Stimulated activated CD4-positive, alpha-beta T cell treated with anti-CD3 and anti-CD28 coated beads, Interleukin-12 subunit alpha, Interleukin-12 subunit beta, amount 100 ng/mL, for 24 hours (primary cell): Measurements from ENCODE around the gene FASN.

Experiments used
- DNase-seq, 2 experiments: peaks; one replicate each; pipeline ENCODE4 v3.0.0-alpha.2; 2020; ENCODE audit warnings: low read depth in 2 of 2

FASN gene

DNA sequence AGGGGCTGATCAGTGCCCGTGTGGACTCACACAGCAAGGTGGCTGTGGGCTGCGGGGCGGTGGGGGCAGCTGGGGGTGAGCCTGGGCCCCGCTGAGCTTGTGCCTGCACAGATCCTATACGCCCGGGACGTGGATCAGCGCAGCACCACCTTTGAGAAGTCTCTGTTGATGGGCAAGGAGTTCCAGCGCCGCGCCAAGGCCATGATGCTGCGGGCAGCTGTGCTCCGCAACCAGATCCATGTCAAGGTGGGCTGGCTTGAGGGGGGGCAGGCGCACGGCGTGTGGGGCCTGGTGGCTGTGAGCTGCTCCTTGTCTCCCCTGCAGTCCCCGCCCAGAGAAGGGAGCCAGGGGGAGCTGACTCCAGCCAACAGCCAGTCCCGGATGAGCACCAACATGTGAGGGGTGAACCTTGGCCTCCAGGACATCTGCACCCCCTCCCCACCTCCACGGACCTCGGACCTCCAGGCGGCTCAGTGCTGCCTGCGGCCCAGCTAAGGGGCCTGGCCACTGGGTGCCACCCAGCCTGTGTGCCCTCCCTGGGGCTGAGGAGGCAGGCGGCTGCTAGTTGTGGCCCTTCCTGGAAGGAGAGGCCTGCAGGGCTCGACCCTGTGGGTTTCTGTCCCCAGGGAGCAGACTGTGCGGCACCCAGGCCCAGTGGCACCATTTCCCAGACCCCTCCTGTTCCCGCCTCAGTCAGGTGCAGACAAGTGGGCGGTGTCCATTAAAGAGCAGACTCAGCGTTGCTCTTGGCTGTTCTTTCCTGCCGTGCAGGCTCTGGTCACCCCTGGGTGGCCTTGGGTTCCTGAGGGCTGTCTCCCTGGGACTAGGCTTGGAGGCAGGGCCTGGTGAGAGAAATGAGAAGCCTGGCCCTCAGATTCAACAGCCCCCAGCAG is 41.1 kb downstream of the FASN start:
- no peak for DNase-seq

GRCh38 chr17:82055965-82056728 is 41.9 kb downstream of the FASN start:
- DNase-seq, result no peak

- no peak for DNase-seq
These were observed 42.7 kb downstream of the FASN start for GRCh38 chr17:82055023-82055964.

GRCh38 chr17:82054351-82055022 is 43.5 kb downstream of the FASN start:
- no peak for DNase-seq

DNA sequence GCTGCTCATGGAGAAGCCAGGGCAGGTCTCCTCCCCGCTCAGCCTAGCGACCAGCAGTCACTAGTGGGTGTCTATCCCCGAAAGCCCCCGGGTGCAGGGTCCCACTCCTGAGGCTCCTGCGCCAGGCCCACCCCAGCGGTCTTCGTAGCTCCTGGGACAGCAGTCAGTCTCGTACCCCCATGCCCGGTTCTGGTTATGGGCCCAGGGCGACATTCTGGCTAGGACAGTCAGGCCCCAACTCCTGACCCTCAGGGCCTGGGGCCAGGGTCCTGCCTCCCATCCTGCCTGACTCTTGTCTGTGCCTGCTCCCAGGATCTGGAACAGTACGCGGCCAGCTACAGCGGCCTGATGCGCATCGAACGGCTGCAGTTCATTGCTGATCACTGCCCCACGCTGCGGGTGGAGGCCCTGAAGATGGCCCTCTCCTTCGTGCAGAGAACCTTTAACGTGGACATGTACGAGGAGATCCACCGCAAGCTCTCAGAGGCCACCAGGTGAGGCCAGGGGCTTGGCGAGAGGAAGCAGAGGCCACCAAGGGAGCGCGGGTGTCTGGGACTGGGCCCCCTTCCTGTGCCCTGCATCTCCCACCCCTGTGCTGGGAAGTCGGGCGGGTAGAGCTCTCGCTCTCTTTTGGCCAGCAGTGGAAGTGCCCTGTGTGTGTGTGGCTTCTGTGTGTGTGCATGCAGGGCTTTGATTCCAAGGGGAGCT is 44.3 kb downstream of the FASN start:
- DNase-seq, result no peak

DNA sequence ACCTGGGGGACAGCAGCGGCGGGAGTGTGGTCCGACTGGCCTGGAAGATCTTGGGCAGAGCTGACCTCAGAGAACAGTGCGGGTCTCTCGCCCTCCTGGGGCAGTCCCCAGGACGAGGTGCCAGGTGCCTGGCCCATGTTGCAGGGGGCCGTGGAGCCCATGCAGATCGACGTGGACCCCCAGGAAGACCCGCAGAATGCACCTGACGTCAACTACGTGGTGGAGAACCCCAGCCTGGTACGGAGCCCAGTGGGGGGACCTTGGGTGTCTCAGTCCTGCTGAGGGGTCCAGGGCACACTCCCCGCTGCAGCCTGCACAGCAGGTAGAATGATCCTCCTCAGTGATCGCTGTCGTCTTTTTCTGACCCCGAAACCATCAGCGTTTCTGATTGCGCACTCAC is 44.9 kb downstream of the FASN start:
- no peak for DNase-seq

GRCh38 chr17:82052638-82053059 is 45.4 kb downstream of the FASN start:
- no peak for DNase-seq

GRCh38 chr17:82051776-82052637 is 46.0 kb downstream of the FASN start, which contains the start of the genes GPS1 and RFNG:
Gene GPS1 (plus strand): TSS chr17:82051898. CDS start chr17:82051932, 34 bp downstream.
Gene RFNG (minus strand): TSS chr17:82051811. CDS start chr17:82051766, 45 bp downstream.
- DNase-seq, result peak; percentile 68 to 80

GRCh38 chr17:82050761-82051641 is 47.0 kb downstream of the FASN start:
- DNase-seq, result no peak

- DNase-seq, result no peak
These were observed 47.8 kb downstream of the FASN start for GRCh38 chr17:82050152-82050760.

GRCh38 chr17:82049521-82049971 is 48.5 kb downstream of the FASN start:
- DNase-seq, result no peak

DNA sequence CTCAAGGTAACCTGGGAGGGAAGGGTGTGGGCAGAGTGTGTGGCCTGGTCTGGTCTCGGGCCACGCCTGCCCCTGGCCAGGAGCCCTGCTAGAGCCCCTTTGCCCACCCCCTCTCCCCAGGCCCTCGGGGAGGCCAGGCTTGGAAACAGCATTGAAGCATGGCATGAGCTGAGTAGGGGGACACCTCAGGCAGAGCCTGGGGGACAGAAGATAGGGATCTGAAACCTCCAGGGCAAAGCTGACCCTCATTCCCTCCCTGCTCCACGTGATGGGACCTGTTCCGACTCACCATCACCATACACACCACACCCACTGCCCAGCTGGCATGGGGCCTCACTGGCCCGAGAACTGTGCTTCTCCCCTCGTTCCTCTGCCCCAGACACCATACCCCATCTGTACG is 48.9 kb downstream of the FASN start:
- no peak for DNase-seq

DNA sequence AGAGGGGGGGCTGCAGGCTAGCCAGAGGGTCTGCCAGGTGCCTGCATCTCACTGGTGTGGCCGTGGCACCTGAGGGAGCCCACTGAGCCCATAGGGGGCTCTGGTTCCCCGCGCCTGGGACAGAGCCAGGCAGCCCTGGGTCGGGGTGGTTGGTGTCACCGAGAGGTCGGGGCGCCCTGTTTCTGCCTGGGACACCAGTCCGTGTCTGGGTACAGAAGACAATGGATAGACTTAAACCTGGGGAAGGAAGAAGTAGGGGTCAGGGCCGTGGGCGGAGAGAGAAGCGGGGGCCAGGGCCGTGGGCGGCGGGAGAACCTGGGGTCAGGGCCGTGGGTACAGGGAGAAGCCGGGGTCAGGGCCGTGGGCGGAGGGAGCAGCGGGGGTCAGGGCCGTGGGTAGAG is 49.5 kb downstream of the FASN start:
- no peak for DNase-seq

DNA sequence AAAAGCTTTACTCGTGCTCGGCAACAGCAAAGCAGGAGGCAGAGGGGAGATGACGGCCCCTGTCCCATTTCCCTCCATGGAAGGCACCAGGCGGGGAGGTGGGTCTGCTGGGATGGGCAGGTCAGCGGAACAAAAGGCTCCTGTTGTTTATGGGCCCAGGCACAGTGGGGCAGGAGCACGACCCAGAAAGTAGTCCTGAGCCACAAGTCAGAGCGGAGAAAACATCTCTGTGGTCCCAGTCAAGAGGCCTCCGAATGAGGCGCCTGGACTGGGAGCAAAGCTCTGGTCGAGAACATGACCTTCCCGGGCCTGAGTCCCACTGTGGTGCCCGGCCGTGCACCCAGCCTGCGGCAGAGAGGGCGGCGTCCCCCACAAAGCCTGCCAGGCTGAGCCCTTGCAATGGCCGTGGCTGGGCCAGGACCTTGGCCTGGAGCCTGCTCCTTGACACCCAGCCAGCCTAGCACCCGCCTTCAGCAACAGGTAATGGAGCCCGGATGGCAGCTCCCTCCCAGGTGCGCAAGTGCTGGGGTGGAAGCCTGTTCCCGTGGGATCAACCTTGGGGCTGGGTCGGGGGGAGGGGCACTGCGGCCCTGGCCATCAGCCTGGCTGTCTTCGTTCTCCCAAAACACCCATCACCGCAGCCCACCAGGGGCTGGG is 50.0 kb downstream of the FASN start:
- no peak for DNase-seq

DNA sequence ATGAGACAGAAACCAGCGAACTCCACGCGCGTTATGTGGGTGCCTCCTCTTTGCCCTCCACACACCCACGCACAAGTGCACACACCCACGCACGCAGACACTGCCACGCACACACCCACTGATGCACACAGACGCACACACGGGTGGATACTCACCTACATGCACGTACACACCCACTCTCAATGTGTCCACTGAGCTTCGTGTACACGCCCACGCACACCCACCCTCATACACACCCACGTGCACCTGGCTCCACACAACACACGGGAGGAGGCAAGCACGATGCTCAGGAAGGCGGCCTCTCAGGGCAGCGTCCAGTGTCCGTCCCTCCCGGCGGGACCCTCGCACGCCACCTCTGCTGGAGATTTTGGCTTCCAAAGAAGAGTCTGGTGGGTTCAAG is 50.7 kb downstream of the FASN start:
- no peak for DNase-seq

GRCh38 chr17:82046903-82047302 is 51.1 kb downstream of the FASN start:
- DNase-seq, result no peak

DNA sequence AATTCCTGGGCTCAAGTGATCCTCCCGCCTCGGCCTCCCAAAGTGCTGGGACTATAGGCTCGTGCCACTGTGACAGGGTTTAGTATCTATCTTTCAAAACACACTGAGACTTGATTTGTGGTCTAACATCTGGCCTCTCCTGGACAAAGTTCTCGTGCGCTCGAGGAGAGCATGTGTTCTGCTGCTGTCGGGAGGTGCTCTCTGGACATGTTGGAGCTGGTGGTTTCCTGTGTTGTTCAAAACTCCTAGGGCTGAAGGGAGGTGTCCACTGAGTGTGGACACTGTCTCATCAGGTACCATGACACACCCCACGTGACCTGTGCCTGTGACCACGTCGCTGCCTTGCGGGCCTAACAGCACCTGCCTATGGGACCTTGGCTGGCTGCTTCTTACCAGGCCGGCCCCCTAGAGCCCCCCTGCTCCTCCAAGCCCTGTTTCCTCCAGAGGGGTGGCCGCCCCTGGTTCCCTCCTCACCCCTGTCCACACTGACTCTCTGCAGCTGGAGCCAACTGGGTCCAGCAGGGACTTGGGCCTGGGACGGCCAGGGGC is 52.0 kb downstream of the FASN start:
- no peak for DNase-seq
